Stimulated activated CD4-positive, alpha-beta T cell treated with anti-CD3 and anti-CD28 coated beads, Interleukin-2, amount 100 ng/mL, for 48 hours (primary cell): ENCODE measurements around the gene GDNF.
"Not testable (repeated sequence)": the region's sequence is repeated elsewhere in the genome, so short reads cannot be mapped to it uniquely, and the experiment has no call there.

ENCODE experiments used
- DNase-seq, 2 donors: peaks; one replicate each; pipeline ENCODE4 v3.0.0-alpha.2; 2020

GDNF gene

GRCh38 chr5:37839407-37840052 lies at the start of gene GDNF:
Gene GDNF (minus strand): TSS chr5:37840041. CDS start chr5:37834796, 5,245 bp downstream.
- DNase-seq, result no peak

- DNase-seq, result no peak
Measured at GRCh38 chr5:37888476-37888875, 48.6 kb upstream of the GDNF start.

GRCh38 chr5:37886242-37886905 lies 46.5 kb upstream of the GDNF start:
- no peak for DNase-seq

- DNase-seq, result no peak
Measured at GRCh38 chr5:37882636-37883035, 42.8 kb upstream of the GDNF start.

- no peak for DNase-seq
Measured at GRCh38 chr5:37881359-37881758, 41.5 kb upstream of the GDNF start.

GRCh38 chr5:37876943-37877342 lies 37.1 kb upstream of the GDNF start:
- DNase-seq, result no peak

- no peak for DNase-seq
Measured at GRCh38 chr5:37876245-37876644, 36.4 kb upstream of the GDNF start.

GRCh38 chr5:37875051-37875787 lies 35.4 kb upstream of the GDNF start:
- DNase-seq, result no peak

- DNase-seq, result no peak
Measured at GRCh38 chr5:37873988-37874387, 34.1 kb upstream of the GDNF start.

GRCh38 chr5:37871023-37871815 lies 31.4 kb upstream of the GDNF start:
- no peak for DNase-seq

GRCh38 chr5:37869216-37869615 lies 29.4 kb upstream of the GDNF start:
- DNase-seq, result no peak

- DNase-seq, result no peak
Measured at GRCh38 chr5:37867654-37868053, 27.8 kb upstream of the GDNF start.

GRCh38 chr5:37862907-37863306 lies 23.1 kb upstream of the GDNF start:
- not testable (repeated sequence) for DNase-seq

GRCh38 chr5:37860206-37860605 lies 20.4 kb upstream of the GDNF start:
- DNase-seq, result no peak

GRCh38 chr5:37859805-37860204 lies 20.0 kb upstream of the GDNF start:
- DNase-seq, result no peak

- no peak for DNase-seq
Measured at GRCh38 chr5:37858250-37858649, 18.4 kb upstream of the GDNF start.

- DNase-seq, result no peak
Measured at GRCh38 chr5:37857696-37858095, 17.9 kb upstream of the GDNF start.

- DNase-seq, result no peak
Measured at GRCh38 chr5:37855438-37855837, 15.6 kb upstream of the GDNF start.

GRCh38 chr5:37851305-37851704 lies 11.5 kb upstream of the GDNF start:
- no peak for DNase-seq

GRCh38 chr5:37850226-37850865 lies 10.5 kb upstream of the GDNF start:
- no peak for DNase-seq

GRCh38 chr5:37849641-37850040 lies 9.8 kb upstream of the GDNF start:
- no peak for DNase-seq

- DNase-seq, result no peak
Measured at GRCh38 chr5:37847978-37848425, 8.2 kb upstream of the GDNF start.
